A549 (cell line): ENCODE results near the gene OPN1MW3.

Source experiments
- CEBPB ChIP-seq, 2 experiments: fragments of >200 bp in 1 of 2; sonication (Bioruptor Twin) in 1 of 2; formaldehyde crosslinking in 1 of 2; IDR thresholded peaks; 2 replicates each; pipeline ENCODE4 v1.6.1; 2012 to 2016
- CHD4 ChIP-seq: fragments of 200-600 bp; sonication (generic); IDR thresholded peaks from 2 replicates; pipeline ENCODE4 v1.6.1; 2016; ENCODE audit warnings: antibody characterized with exemption, mild to moderate bottlenecking, borderline replicate concordance
- EP300 ChIP-seq, 2 experiments: fragments of >200 bp; sonication (Bioruptor Twin); formaldehyde crosslinking; IDR thresholded peaks; 2 replicates in 1 of 2; 3 replicates in 1 of 2; pipeline ENCODE4 v1.6.1; 2016 to 2017
- GATA3 ChIP-seq: IDR thresholded peaks from 2 replicates; pipeline ENCODE4 v1.6.1; 2012; ENCODE audit warnings: borderline replicate concordance
- HOXA7 ChIP-seq: fragments of 250-450 bp; sonication (Bioruptor Pico); IDR thresholded peaks from 2 replicates; pipeline ENCODE4 v1.5.0; 2020; ENCODE audit warnings: mild to moderate bottlenecking, moderate library complexity
- JUNB ChIP-seq: fragments of >200 bp; sonication (Bioruptor Twin); formaldehyde crosslinking; IDR thresholded peaks from 2 replicates; pipeline ENCODE4 v1.6.1; 2016
- NPAS2 ChIP-seq: fragments of 250-450 bp; sonication (Bioruptor Pico); IDR thresholded peaks from 2 replicates; pipeline ENCODE4 v1.8.0; 2022; ENCODE audit warnings: mild to moderate bottlenecking, moderate library complexity, borderline replicate concordance
- POLR2A ChIP-seq: IDR thresholded peaks from 2 replicates; pipeline ENCODE4 v1.6.1; 2012; ENCODE audit warnings: mild to moderate bottlenecking, low read length
- RAD21 ChIP-seq, 2 experiments: fragments of >200 bp in 1 of 2; sonication (Bioruptor Twin) in 1 of 2; formaldehyde crosslinking in 1 of 2; IDR thresholded peaks in 1 of 2; conservative IDR thresholded peaks in 1 of 2; 2 replicates in 1 of 2; 3 replicates in 1 of 2; pipeline ENCODE4 v1.6.1; 2012 to 2018; ENCODE audit warnings: inconsistent platforms in 1 of 2
- RCOR1 ChIP-seq: fragments of 150-350 bp; IDR thresholded peaks from 2 replicates; pipeline ENCODE4 v1.6.1; 2014; ENCODE audit warnings: antibody characterized with exemption, low read length, low read depth
- RFX5 ChIP-seq: fragments of 450-650 bp; IDR thresholded peaks from 2 replicates; pipeline ENCODE4 v1.7.1; 2014; ENCODE audit warnings: antibody characterized with exemption, mild to moderate bottlenecking, moderate library complexity
- TF ChIP-seq, protein P1 (sequence below): fragments of >200 bp; sonication (Bioruptor Twin); formaldehyde crosslinking; IDR thresholded peaks from 3 replicates; pipeline ENCODE4 v1.5.1; 2016
- TF ChIP-seq, protein P2 (sequence below): fragments of 450-650 bp; IDR thresholded peaks from 2 replicates; pipeline ENCODE4 v1.6.1; 2014; ENCODE audit warnings: antibody characterized with exemption
- TF ChIP-seq, protein P3 (sequence below): fragments of 200-600 bp; sonication (generic); IDR thresholded peaks from 2 replicates; pipeline ENCODE4 v1.6.1; 2016; ENCODE audit warnings: antibody characterized with exemption, mild to moderate bottlenecking, moderate library complexity

DNA sequence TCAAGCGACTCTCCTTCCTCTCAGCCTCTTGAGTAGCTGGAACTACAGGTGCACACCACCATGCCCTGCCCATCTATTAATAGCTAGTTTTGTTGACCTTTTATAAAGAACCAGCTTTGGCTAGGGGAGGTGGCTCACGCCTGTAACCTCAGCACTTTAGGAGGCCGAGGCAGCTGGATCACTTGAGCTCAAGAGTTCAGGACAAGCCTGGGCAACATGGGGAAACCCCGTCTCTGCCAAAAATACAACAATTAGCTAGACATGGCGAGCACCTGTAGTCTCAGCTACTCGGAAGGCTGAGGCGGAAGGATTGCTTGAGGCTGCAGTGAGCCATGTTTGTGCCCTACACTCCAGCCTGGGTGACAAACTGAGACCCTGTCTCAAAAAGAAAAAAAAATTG, 40.9 kb downstream of the OPN1MW3 start:
- TF ChIP-seq GATA3 (no peak), EP300 (IDR thresholded peaks at IDR 0.05) (no peak), RFX5 (no peak), POLR2A (no peak), RAD21 (conservative IDR thresholded peaks at IDR 0.05 in 1 of 2, IDR thresholded peaks at IDR 0.05 in 1 of 2) (no peak), HOXA7 (CRISPR knock-in tag) (no peak), NPAS2 (CRISPR knock-in tag) (no peak), RCOR1 (no peak), CEBPB (IDR thresholded peaks at IDR 0.05) (no peak), CHD4 (no peak), JUNB (no peak)
- TF ChIP-seq, protein P1, sequence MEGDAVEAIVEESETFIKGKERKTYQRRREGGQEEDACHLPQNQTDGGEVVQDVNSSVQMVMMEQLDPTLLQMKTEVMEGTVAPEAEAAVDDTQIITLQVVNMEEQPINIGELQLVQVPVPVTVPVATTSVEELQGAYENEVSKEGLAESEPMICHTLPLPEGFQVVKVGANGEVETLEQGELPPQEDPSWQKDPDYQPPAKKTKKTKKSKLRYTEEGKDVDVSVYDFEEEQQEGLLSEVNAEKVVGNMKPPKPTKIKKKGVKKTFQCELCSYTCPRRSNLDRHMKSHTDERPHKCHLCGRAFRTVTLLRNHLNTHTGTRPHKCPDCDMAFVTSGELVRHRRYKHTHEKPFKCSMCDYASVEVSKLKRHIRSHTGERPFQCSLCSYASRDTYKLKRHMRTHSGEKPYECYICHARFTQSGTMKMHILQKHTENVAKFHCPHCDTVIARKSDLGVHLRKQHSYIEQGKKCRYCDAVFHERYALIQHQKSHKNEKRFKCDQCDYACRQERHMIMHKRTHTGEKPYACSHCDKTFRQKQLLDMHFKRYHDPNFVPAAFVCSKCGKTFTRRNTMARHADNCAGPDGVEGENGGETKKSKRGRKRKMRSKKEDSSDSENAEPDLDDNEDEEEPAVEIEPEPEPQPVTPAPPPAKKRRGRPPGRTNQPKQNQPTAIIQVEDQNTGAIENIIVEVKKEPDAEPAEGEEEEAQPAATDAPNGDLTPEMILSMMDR = no peak
- TF ChIP-seq, protein P2, sequence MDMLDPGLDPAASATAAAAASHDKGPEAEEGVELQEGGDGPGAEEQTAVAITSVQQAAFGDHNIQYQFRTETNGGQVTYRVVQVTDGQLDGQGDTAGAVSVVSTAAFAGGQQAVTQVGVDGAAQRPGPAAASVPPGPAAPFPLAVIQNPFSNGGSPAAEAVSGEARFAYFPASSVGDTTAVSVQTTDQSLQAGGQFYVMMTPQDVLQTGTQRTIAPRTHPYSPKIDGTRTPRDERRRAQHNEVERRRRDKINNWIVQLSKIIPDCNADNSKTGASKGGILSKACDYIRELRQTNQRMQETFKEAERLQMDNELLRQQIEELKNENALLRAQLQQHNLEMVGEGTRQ = no peak
- TF ChIP-seq, protein P3, sequence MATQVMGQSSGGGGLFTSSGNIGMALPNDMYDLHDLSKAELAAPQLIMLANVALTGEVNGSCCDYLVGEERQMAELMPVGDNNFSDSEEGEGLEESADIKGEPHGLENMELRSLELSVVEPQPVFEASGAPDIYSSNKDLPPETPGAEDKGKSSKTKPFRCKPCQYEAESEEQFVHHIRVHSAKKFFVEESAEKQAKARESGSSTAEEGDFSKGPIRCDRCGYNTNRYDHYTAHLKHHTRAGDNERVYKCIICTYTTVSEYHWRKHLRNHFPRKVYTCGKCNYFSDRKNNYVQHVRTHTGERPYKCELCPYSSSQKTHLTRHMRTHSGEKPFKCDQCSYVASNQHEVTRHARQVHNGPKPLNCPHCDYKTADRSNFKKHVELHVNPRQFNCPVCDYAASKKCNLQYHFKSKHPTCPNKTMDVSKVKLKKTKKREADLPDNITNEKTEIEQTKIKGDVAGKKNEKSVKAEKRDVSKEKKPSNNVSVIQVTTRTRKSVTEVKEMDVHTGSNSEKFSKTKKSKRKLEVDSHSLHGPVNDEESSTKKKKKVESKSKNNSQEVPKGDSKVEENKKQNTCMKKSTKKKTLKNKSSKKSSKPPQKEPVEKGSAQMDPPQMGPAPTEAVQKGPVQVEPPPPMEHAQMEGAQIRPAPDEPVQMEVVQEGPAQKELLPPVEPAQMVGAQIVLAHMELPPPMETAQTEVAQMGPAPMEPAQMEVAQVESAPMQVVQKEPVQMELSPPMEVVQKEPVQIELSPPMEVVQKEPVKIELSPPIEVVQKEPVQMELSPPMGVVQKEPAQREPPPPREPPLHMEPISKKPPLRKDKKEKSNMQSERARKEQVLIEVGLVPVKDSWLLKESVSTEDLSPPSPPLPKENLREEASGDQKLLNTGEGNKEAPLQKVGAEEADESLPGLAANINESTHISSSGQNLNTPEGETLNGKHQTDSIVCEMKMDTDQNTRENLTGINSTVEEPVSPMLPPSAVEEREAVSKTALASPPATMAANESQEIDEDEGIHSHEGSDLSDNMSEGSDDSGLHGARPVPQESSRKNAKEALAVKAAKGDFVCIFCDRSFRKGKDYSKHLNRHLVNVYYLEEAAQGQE = no peak
